Activated CD4-positive, alpha-beta memory T cell treated with anti-CD3 and anti-CD28 coated beads, Interleukin-2, amount 10 ng/mL, durations not matched to agents 7 days and 5 days (primary cell): ENCODE results near the gene SERPINB1. TPM values are rescaled to one million over a fixed set of nuclear protein-coding genes. Genes with fewer than 3 reads are reported as not detected.
A peak's percentile ranks its signal among the peaks of the same experiment; 100 is the strongest.

ENCODE experiments used
- CTCF ChIA-PET: fragments of 350-600 bp; sonication (Branson Sonifier 250); formaldehyde crosslinking; loops from one replicate; lab custom pipeline; 2021; ENCODE audit warnings: antibody characterized with exemption, inconsistent platforms; lab: Charles Lee
- POLR2A ChIA-PET: fragments of 350-600 bp; sonication (Branson Sonifier 250); formaldehyde crosslinking; loops from one replicate; lab custom pipeline; 2021; ENCODE audit warnings: antibody characterized with exemption; lab: Charles Lee
- DNase-seq: peaks from one replicate; pipeline ENCODE4 v3.0.0-alpha.2; 2020
- H3K27ac Mint-ChIP-seq: one replicate; pipeline ENCODE4 v1.8.0; 2021; ENCODE audit warnings: mild to moderate bottlenecking, mixed read lengths
- H3K27me3 Mint-ChIP-seq: one replicate; pipeline ENCODE4 v1.8.0; 2021; ENCODE audit warnings: mixed read lengths
- H3K36me3 Mint-ChIP-seq: one replicate; pipeline ENCODE4 v1.8.0; 2021; ENCODE audit warnings: low read depth, mixed read lengths
- H3K4me1 Mint-ChIP-seq: one replicate; pipeline ENCODE4 v1.8.0; 2021; ENCODE audit warnings: mixed read lengths
- H3K4me3 Mint-ChIP-seq: one replicate; pipeline ENCODE4 v1.8.0; 2021; ENCODE audit warnings: mild to moderate bottlenecking, mixed read lengths
- H3K9me3 Mint-ChIP-seq: one replicate; pipeline ENCODE4 v1.8.0; 2021; ENCODE audit warnings: mixed read lengths
- total RNA-seq, 2 experiments: library from RNA; stranded (reverse); gene quantifications; one replicate each; pipeline ENCODE4 v1.2.3, GENCODE V29; 2021

The SERPINB1 gene
- total RNA-seq, 2 experiments from 2014 or later: 85.0 to 86.5 TPM

- no peaks in the 10 kb centered on the region for H3K9me3 Mint-ChIP-seq
- ChIA-PET CTCF (interaction anchor here (1.5 to 4.0 kb wide), 8 partner anchors 35 to 92 kb away, joined by 3 to 35 read pairs (median 8); no protein-coding TSS in a partner anchor), POLR2A (interaction anchor here (1.0 to 5.5 kb wide), 21 partner anchors 8 to 227 kb away, joined by 3 to 57 read pairs (median 6); partner anchors contain the start of genes RIPK1 and WRNIP1)
- no peaks in the 10 kb centered on the region for H3K27me3 Mint-ChIP-seq
- peaks cover 62% of the 10 kb centered on the region for H3K4me1 Mint-ChIP-seq
- H3K4me3 Mint-ChIP-seq: peak overlapping the region; percentile 84
- no peak for DNase-seq
- H3K27ac Mint-ChIP-seq: peak overlapping the region; percentile 72
- H3K36me3 Mint-ChIP-seq: peaks cover 44% of the 10 kb centered on the region
These were observed 958 bp downstream of the SERPINB1 start for GRCh38 chr6:2840749-2841061.

GRCh38 chr6:2839982-2840748 is 1.5 kb downstream of the SERPINB1 start:
- ChIA-PET POLR2A (interaction anchor here (0.7 to 5.5 kb wide), 12 partner anchors 10 to 228 kb away, joined by 3 to 57 read pairs (median 6); partner anchors contain the start of genes RIPK1 and WRNIP1), CTCF (interaction anchor here (1.5 to 4.0 kb wide), 4 partner anchors 49 to 93 kb away, joined by 3 to 35 read pairs (median 16); no protein-coding TSS in a partner anchor)
- DNase-seq: no peak
- H3K4me3 Mint-ChIP-seq: peak overlapping the region; percentile 84
- H3K27ac Mint-ChIP-seq: peak overlapping the region; percentile 27
- H3K36me3 Mint-ChIP-seq: peaks cover 49% of the 10 kb centered on the region
- peaks cover 63% of the 10 kb centered on the region for H3K4me1 Mint-ChIP-seq
- H3K27me3 Mint-ChIP-seq: no peaks in the 10 kb centered on the region
- H3K9me3 Mint-ChIP-seq: no peaks in the 10 kb centered on the region

GRCh38 chr6:2839195-2839981 is 2.3 kb downstream of the SERPINB1 start:
- DNase-seq: no peak
- H3K4me3 Mint-ChIP-seq: peak overlapping the region; percentile 84
- ChIA-PET CTCF (interaction anchor here (0.8 to 4.0 kb wide), 5 partner anchors 48 to 101 kb away, joined by 3 to 35 read pairs (median 10); no protein-coding TSS in a partner anchor), POLR2A (interaction anchor here (0.7 to 5.5 kb wide), 7 partner anchors 17 to 150 kb away, joined by 3 to 57 read pairs (median 4); partner anchors contain the start of gene WRNIP1)
- no peaks in the 10 kb centered on the region for H3K27me3 Mint-ChIP-seq
- H3K27ac Mint-ChIP-seq: no peak overlapping the region
- no peaks in the 10 kb centered on the region for H3K9me3 Mint-ChIP-seq
- H3K4me1 Mint-ChIP-seq: peaks cover 67% of the 10 kb centered on the region
- H3K36me3 Mint-ChIP-seq: peaks cover 57% of the 10 kb centered on the region

- Mint-ChIP-seq H3K9me3 (no peaks in the 10 kb centered on the region), H3K4me3 (no peak overlapping the region), H3K36me3 (peaks cover 68% of the 10 kb centered on the region), H3K27me3 (no peaks in the 10 kb centered on the region), H3K27ac (no peak overlapping the region), H3K4me1 (peaks cover 63% of the 10 kb centered on the region)
- POLR2A ChIA-PET: interaction anchor here (0.6 to 5.5 kb wide), 3 partner anchors 73 to 1295 kb away, joined by 3 to 57 read pairs (median 3); partner anchors contain the start of gene WRNIP1
- CTCF ChIA-PET: interaction anchor here (1.7 kb wide), 1 partner anchor 47 kb away, joined by 5 read pairs; no protein-coding TSS in a partner anchor
- DNase-seq: no peak
These were observed 3.4 kb downstream of the SERPINB1 start for GRCh38 chr6:2838251-2838650.

GRCh38 chr6:2834262-2834661 is 7.4 kb downstream of the SERPINB1 start:
- Mint-ChIP-seq H3K4me1 (peaks cover 27% of the 10 kb centered on the region), H3K9me3 (no peaks in the 10 kb centered on the region), H3K27me3 (no peaks in the 10 kb centered on the region), H3K27ac (no peak overlapping the region), H3K36me3 (peaks cover 80% of the 10 kb centered on the region), H3K4me3 (no peak overlapping the region)
- no peak for DNase-seq
- POLR2A ChIA-PET: no interaction called here
- CTCF ChIA-PET: interaction anchor here (1.4 to 1.7 kb wide), 2 partner anchors 24 to 43 kb away, joined by 3 to 6 read pairs; no protein-coding TSS in a partner anchor

- Mint-ChIP-seq H3K4me1 (peaks cover 12% of the 10 kb centered on the region), H3K27me3 (no peaks in the 10 kb centered on the region), H3K9me3 (no peaks in the 10 kb centered on the region), H3K27ac (no peak overlapping the region), H3K36me3 (peaks cover 59% of the 10 kb centered on the region), H3K4me3 (no peak overlapping the region)
- DNase-seq: no peak
- POLR2A ChIA-PET: interaction anchor here (3.2 kb wide), 1 partner anchor 10 kb away, joined by 13 read pairs; the partner anchor contains the start of gene SERPINB1
- CTCF ChIA-PET: no interaction called here
These were observed 10.3 kb downstream of the SERPINB1 start for GRCh38 chr6:2831392-2831791.

GRCh38 chr6:2830183-2830582 is 11.5 kb downstream of the SERPINB1 start:
- Mint-ChIP-seq H3K27me3 (no peaks in the 10 kb centered on the region), H3K9me3 (no peaks in the 10 kb centered on the region), H3K4me3 (no peak overlapping the region), H3K36me3 (peaks cover 47% of the 10 kb centered on the region), H3K4me1 (peaks cover 7% of the 10 kb centered on the region), H3K27ac (no peak overlapping the region)
- no peak for DNase-seq
- ChIA-PET POLR2A (no interaction called here), CTCF (no interaction called here)

GRCh38 chr6:2829253-2829652 is 12.4 kb downstream of the SERPINB1 start:
- ChIA-PET CTCF (no interaction called here), POLR2A (interaction anchor here (0.6 to 2.3 kb wide), 2 partner anchors 12 to 161 kb away, joined by 3 to 8 read pairs; partner anchors contain the start of gene SERPINB1)
- peaks cover 38% of the 10 kb centered on the region for H3K36me3 Mint-ChIP-seq
- DNase-seq: no peak
- no peaks in the 10 kb centered on the region for H3K27me3 Mint-ChIP-seq
- no peak overlapping the region for H3K4me3 Mint-ChIP-seq
- peaks cover 2% of the 10 kb centered on the region for H3K4me1 Mint-ChIP-seq
- no peak overlapping the region for H3K27ac Mint-ChIP-seq
- H3K9me3 Mint-ChIP-seq: no peaks in the 10 kb centered on the region

GRCh38 chr6:2828629-2829028 is 13.0 kb downstream of the SERPINB1 start:
- POLR2A ChIA-PET: interaction anchor here (2.3 kb wide), 1 partner anchor 13 kb away, joined by 8 read pairs; the partner anchor contains the start of gene SERPINB1
- CTCF ChIA-PET: interaction anchor here (0.7 to 0.8 kb wide), 2 partner anchors 21 to 63 kb away, joined by 3 to 4 read pairs; no protein-coding TSS in a partner anchor
- H3K4me3 Mint-ChIP-seq: no peak overlapping the region

GRCh38 chr6:2827142-2827541 is 14.5 kb downstream of the SERPINB1 start:
- POLR2A ChIA-PET: interaction anchor here (0.9 to 2.3 kb wide), 3 partner anchors 9 to 60 kb away, joined by 3 to 8 read pairs (median 3); partner anchors contain the start of gene SERPINB1
- DNase-seq: no peak
- Mint-ChIP-seq H3K4me1 (peaks cover 2% of the 10 kb centered on the region), H3K27me3 (no peaks in the 10 kb centered on the region), H3K9me3 (peaks cover 4% of the 10 kb centered on the region), H3K36me3 (peaks cover 20% of the 10 kb centered on the region), H3K4me3 (no peak overlapping the region), H3K27ac (no peak overlapping the region)
- CTCF ChIA-PET: no interaction called here

More at GRCh38 chr6:2828629-2829028, 13.0 kb downstream of the SERPINB1 start:
- H3K4me1 Mint-ChIP-seq: no peaks in the 10 kb centered on the region
- peaks cover 31% of the 10 kb centered on the region for H3K36me3 Mint-ChIP-seq
- no peak overlapping the region for H3K27ac Mint-ChIP-seq
- H3K27me3 Mint-ChIP-seq: no peaks in the 10 kb centered on the region
- peaks cover 2% of the 10 kb centered on the region for H3K9me3 Mint-ChIP-seq
- no peak for DNase-seq

- no peak for DNase-seq
- H3K9me3 Mint-ChIP-seq: peaks cover 4% of the 10 kb centered on the region
- ChIA-PET CTCF (interaction anchor here (1.1 to 1.6 kb wide), 2 partner anchors 26 to 46 kb away, joined by 3 to 7 read pairs; no protein-coding TSS in a partner anchor), POLR2A (interaction anchor here (0.8 to 1.3 kb wide), 3 partner anchors 14 to 176 kb away, joined by 3 to 4 read pairs (median 3); partner anchors contain the start of gene SERPINB1)
- H3K36me3 Mint-ChIP-seq: peaks cover 14% of the 10 kb centered on the region
- H3K27me3 Mint-ChIP-seq: no peaks in the 10 kb centered on the region
- H3K27ac Mint-ChIP-seq: no peak overlapping the region
- H3K4me1 Mint-ChIP-seq: peaks cover 8% of the 10 kb centered on the region
- no peak overlapping the region for H3K4me3 Mint-ChIP-seq
These were observed 15.5 kb downstream of the SERPINB1 start for GRCh38 chr6:2826131-2826530.
